ENCODE measurements around the gene CMTR1.
"Not testable (repeated sequence)": the region's sequence is repeated elsewhere in the genome, so short reads cannot be mapped to it uniquely, and the experiment has no call there.

The CMTR1 gene

GRCh38 chr6:37496951-37497885 lies 64.2 kb downstream of the CMTR1 start:
- no peaks in the 10 kb centered on the region for H3K27me3 Mint-ChIP-seq
- no peaks in the 10 kb centered on the region for H3K9me3 Mint-ChIP-seq
- H3K36me3 Mint-ChIP-seq (ENCODE audit: low read depth), result peaks cover 9% of the 10 kb centered on the region
- H3K4me3 Mint-ChIP-seq, result no peak overlapping the region
- H3K4me1 Mint-ChIP-seq (ENCODE audit: low read depth), result peaks cover 23% of the 10 kb centered on the region
- no peak overlapping the region for H3K27ac Mint-ChIP-seq
- intact Hi-C loops (cut with micrococcal nuclease), result no loop called here

DNA sequence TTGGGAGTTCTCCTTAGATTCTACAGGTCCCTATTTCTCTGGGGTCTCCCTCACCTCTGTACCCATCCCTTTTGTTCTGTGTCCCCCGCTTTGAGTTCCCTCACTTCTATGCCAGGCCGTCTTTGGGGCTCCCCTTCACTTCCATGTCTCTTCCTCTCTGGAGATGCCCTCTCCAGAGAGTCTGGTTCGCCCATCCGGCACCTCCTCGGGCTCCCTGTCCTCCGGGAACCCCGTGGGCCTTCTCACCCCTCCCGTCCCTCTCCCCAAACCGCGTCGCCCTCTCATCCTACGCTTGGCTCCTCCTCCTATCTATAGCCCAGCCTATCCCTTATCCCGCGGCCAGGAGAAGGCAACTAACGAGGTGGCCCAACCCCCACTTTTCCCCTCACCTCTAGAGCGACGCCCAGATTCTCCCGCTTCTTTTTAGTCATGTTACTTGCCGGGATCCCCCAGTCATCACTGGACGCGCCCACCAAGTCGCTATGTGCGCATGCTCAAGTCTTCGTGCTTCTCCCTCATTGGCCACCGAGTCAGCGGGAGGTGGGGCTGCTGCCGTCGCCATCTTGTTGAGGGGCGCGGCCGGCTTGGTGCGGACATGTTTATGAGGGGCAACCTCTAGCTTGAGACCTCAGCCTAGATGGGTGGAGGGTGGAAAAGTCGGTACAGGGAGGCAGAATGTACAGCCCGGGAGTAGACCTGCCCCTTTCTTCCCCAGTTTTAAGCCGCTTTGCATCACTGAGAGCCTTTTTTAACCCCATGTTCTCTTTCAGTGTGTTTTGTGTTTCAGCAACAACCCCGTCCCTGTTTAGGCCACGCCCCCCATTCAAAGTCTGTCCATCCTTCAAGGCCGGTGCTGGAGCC lies 66.6 kb downstream of the CMTR1 start, which contains the start of gene CCDC167:
CCDC167 (minus strand) TSS at position 461 of the 861 bp plus-strand sequence; CDS start at position 431, 30 bp downstream.
- peak within 1 kb of the TSS; percentile 98 for H3K4me3 Mint-ChIP-seq
- H3K4me1 Mint-ChIP-seq (ENCODE audit: low read depth), result peaks cover 39% of the 10 kb centered on the region
- peaks cover 9% of the 10 kb centered on the region for H3K36me3 Mint-ChIP-seq (ENCODE audit: low read depth)
- intact Hi-C loops (cut with micrococcal nuclease), result no loop called here
- H3K27ac Mint-ChIP-seq, result peak within 1 kb of the TSS; percentile 91
- no peaks in the 10 kb centered on the region for H3K9me3 Mint-ChIP-seq
- peaks cover 5% of the 10 kb centered on the region for H3K27me3 Mint-ChIP-seq

GRCh38 chr6:37500294-37500608 lies 67.2 kb downstream of the CMTR1 start:
- Mint-ChIP-seq H3K9me3 (no peaks in the 10 kb centered on the region), H3K4me1 (ENCODE audit: low read depth) (peaks cover 39% of the 10 kb centered on the region), H3K4me3 (peak overlapping the region; percentile 98), H3K27me3 (peaks cover 8% of the 10 kb centered on the region), H3K36me3 (ENCODE audit: low read depth) (peaks cover 9% of the 10 kb centered on the region), H3K27ac (no peak overlapping the region)
- intact Hi-C loops (cut with micrococcal nuclease), result no loop called here

DNA sequence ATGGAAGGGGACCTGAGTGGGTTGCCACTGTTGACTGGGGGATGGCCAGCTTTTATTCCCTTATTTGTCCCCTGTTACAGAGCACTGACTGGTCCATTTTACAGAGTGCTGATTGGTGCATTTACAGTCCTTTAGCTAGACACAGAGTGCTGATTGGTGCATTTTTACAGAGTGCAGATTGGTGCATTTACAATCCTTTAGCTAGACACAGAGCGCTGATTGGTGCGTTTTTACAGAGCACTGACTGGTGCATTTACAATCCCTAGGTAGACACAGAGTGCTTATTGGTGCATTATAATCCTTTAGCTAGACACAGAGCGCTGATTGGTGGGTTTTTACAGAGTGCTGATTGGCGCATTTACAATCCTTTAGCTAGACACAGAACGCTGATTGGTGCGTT lies 67.9 kb downstream of the CMTR1 start:
- peaks cover 12% of the 10 kb centered on the region for H3K27me3 Mint-ChIP-seq
- H3K27ac Mint-ChIP-seq; intact Hi-C loops (cut with micrococcal nuclease); H3K9me3 Mint-ChIP-seq; H3K36me3 Mint-ChIP-seq (ENCODE audit: low read depth); H3K4me3 Mint-ChIP-seq: not testable (repeated sequence)
- H3K4me1 Mint-ChIP-seq (ENCODE audit: low read depth), result peaks cover 39% of the 10 kb centered on the region

- no peaks in the 10 kb centered on the region for H3K9me3 Mint-ChIP-seq
- intact Hi-C loops (cut with micrococcal nuclease), result no loop called here
- peak overlapping the region; percentile 13 for H3K27ac Mint-ChIP-seq
- H3K4me3 Mint-ChIP-seq, result no peak overlapping the region
- peaks cover 39% of the 10 kb centered on the region for H3K4me1 Mint-ChIP-seq (ENCODE audit: low read depth)
- H3K36me3 Mint-ChIP-seq (ENCODE audit: low read depth), result peaks cover 9% of the 10 kb centered on the region
- peaks cover 12% of the 10 kb centered on the region for H3K27me3 Mint-ChIP-seq
Measured at GRCh38 chr6:37501632-37502491, 68.8 kb downstream of the CMTR1 start.

DNA sequence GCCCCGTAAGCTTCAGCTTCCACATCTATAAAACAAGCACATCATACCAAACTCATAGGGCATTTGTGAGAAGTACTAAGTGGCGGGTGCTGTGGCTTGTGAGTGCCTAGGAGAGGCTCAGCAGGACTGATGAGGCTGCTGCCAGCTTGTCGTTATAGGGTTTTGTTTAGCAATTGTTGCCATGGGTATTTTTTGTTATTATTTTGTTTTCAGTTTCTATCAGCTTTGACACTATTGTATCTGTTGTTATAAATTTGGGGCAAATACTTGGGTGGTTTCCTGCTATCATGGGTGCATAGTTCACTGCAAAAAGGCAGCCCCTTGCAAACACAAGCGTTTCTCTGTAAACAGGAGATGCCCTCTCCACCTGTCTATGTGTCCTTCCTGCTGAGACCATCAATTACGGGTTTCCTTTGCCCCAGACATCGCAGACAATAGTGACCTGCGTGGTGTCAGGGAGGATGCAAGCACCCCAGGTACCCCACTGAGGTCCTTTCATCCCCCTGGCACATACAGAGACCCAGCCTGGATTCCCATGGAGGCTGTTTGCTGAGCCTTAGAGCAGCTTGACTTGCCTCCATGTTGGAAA lies 69.8 kb downstream of the CMTR1 start:
- intact Hi-C loops (cut with micrococcal nuclease), result no loop called here
- no peaks in the 10 kb centered on the region for H3K9me3 Mint-ChIP-seq
- H3K4me1 Mint-ChIP-seq (ENCODE audit: low read depth), result peaks cover 39% of the 10 kb centered on the region
- H3K27me3 Mint-ChIP-seq, result peaks cover 12% of the 10 kb centered on the region
- peak overlapping the region; percentile 13 for H3K27ac Mint-ChIP-seq
- peaks cover 9% of the 10 kb centered on the region for H3K36me3 Mint-ChIP-seq (ENCODE audit: low read depth)
- no peak overlapping the region for H3K4me3 Mint-ChIP-seq

- H3K27me3 Mint-ChIP-seq, result peaks cover 14% of the 10 kb centered on the region
- intact Hi-C loops (cut with micrococcal nuclease), result no loop called here
- H3K9me3 Mint-ChIP-seq, result no peaks in the 10 kb centered on the region
- H3K36me3 Mint-ChIP-seq (ENCODE audit: low read depth), result peaks cover 9% of the 10 kb centered on the region
- H3K4me3 Mint-ChIP-seq, result no peak overlapping the region
- H3K27ac Mint-ChIP-seq, result no peak overlapping the region
- H3K4me1 Mint-ChIP-seq (ENCODE audit: low read depth), result peaks cover 39% of the 10 kb centered on the region
Measured at GRCh38 chr6:37503309-37503965, 70.4 kb downstream of the CMTR1 start.

DNA sequence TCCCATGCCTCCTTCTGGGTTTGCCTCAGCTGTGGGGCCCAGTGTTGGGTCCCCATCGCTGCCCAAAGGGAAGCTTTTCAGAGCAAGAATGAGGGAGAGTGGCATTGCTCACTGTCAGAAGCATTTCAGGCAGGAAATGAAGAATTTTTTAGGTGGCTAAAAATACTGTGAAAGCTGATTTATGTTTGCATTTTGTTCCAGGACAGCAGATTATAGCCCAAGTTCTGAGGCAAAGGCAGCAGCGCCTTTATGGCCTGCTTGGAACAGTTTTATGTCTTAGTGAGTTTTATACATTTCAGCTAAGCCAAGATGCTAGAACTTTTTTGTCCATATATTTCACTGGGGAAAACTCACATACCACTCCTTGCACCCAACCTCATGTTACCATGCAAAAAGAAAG lies 71.0 kb downstream of the CMTR1 start:
- H3K9me3 Mint-ChIP-seq, result no peaks in the 10 kb centered on the region

DNA sequence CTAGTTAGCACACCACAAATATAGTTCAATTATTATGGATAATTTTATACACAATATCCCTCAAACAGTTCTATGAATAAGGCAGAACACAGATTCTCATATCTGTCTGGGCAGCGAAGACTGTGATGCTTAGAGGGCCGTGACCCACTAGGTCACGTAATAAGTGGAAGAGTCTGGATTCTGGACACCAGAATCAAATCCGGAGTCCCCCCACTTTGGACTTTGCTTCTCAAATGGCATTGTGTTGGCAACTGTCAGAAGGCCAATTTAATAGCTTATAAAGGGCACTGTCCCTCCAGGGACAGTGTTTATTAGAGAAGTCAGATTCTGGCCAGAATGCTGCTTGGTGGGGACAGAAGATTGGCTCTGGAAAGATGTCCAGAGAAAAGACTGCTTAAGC lies 73.5 kb downstream of the CMTR1 start:
- no peaks in the 10 kb centered on the region for H3K9me3 Mint-ChIP-seq
- H3K27ac Mint-ChIP-seq, result no peak overlapping the region
- peaks cover 22% of the 10 kb centered on the region for H3K4me1 Mint-ChIP-seq (ENCODE audit: low read depth)
- no peak overlapping the region for H3K4me3 Mint-ChIP-seq
- H3K36me3 Mint-ChIP-seq (ENCODE audit: low read depth), result no peaks in the 10 kb centered on the region
- H3K27me3 Mint-ChIP-seq, result peaks cover 20% of the 10 kb centered on the region
- intact Hi-C loops (cut with micrococcal nuclease), result no loop called here

More for the DNA sequence above, 71.0 kb downstream of the CMTR1 start:
- peaks cover 35% of the 10 kb centered on the region for H3K4me1 Mint-ChIP-seq (ENCODE audit: low read depth)
- peaks cover 9% of the 10 kb centered on the region for H3K36me3 Mint-ChIP-seq (ENCODE audit: low read depth)
- no peak overlapping the region for H3K27ac Mint-ChIP-seq
- intact Hi-C loops (cut with micrococcal nuclease), result no loop called here
- H3K4me3 Mint-ChIP-seq, result no peak overlapping the region
- H3K27me3 Mint-ChIP-seq, result peaks cover 14% of the 10 kb centered on the region

DNA sequence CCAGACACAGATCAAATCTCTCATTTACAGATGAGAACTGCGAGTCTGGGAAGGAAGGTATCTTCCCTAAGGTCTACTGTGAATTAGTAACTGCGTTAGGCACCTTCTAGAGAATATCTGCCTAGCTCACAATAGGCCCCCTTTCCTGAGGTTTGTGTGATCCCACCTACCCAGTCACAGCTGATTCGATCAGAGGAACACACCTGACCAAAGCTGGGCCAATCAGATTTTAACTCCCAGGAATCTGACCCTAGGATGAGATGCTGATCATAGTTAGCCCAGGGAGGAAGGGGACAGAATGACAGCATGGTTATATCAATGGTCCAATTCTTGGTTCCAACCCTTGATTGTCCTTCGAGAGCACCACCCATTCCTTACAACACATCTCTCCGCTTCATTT lies 74.1 kb downstream of the CMTR1 start:
- H3K4me3 Mint-ChIP-seq, result no peak overlapping the region
- H3K27ac Mint-ChIP-seq, result no peak overlapping the region

DNA sequence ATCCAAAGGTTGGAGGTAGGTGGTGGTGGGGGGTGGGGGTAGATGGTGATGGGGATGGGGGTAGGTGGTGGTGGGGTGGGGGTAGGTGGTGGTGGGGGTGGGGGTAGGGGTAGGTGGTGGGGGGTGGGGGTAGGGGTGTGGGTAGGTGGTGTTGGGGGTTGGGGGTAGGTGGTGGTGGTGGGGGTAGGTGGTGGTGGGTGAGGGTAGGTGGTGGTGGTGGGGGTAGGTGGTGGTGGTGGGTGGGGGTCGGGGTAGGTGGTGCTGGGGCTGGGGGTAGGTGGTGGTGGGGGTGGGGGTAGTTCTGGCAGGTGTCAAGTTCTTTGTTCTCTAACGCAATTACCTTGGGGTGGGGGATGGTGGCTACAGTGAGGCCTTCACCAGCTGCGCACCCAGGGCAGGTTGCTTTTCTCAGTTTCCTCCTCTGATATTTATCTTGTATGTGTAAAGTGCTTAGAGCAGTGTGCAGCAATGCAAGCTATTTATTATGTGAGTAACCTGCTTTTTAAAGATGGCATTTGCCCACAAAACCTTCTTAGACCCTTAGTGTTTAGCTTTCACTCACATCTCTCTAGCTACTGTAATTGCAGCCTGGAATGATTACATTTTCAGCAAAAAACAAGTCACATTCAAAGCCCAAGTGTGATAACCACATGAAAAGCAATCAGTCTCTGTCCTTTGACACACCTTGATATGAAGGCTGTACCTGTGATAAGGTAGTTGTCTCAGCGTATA lies 74.8 kb downstream of the CMTR1 start:
- intact Hi-C loops (cut with micrococcal nuclease), result no loop called here
- no peaks in the 10 kb centered on the region for H3K9me3 Mint-ChIP-seq
- peaks cover 13% of the 10 kb centered on the region for H3K4me1 Mint-ChIP-seq (ENCODE audit: low read depth)
- no peak overlapping the region for H3K4me3 Mint-ChIP-seq
- no peak overlapping the region for H3K27ac Mint-ChIP-seq
- H3K27me3 Mint-ChIP-seq, result peaks cover 32% of the 10 kb centered on the region
- H3K36me3 Mint-ChIP-seq (ENCODE audit: low read depth), result no peaks in the 10 kb centered on the region

More for the DNA sequence above, 74.1 kb downstream of the CMTR1 start:
- H3K9me3 Mint-ChIP-seq, result no peaks in the 10 kb centered on the region
- H3K4me1 Mint-ChIP-seq (ENCODE audit: low read depth), result peaks cover 18% of the 10 kb centered on the region
- no peaks in the 10 kb centered on the region for H3K36me3 Mint-ChIP-seq (ENCODE audit: low read depth)
- intact Hi-C loops (cut with micrococcal nuclease), result no loop called here
- H3K27me3 Mint-ChIP-seq, result peaks cover 26% of the 10 kb centered on the region

DNA sequence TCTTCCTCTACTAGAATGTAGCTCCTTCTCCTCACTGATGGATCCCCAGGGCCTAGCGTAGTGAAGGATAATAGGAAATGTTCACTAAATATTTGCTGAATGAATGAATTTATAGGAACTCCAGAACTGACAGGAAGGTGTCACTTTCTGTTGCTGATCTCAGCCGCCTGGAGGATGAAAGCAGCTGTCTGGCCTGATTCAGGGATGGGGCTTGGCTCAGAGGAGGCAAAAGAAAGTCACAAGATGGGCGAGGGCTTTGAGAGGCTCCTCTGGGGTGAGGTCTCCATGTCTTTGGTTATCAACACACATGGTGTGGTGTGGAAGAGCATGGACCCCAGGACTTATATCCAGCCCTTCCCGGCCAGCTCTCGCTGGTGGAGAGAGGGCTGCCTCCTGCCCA lies 78.2 kb downstream of the CMTR1 start:
- no peaks in the 10 kb centered on the region for H3K36me3 Mint-ChIP-seq (ENCODE audit: low read depth)
- no peak overlapping the region for H3K4me3 Mint-ChIP-seq
- peaks cover 47% of the 10 kb centered on the region for H3K27me3 Mint-ChIP-seq
- no peaks in the 10 kb centered on the region for H3K9me3 Mint-ChIP-seq
- intact Hi-C loops (cut with micrococcal nuclease), result no loop called here
- peaks cover 6% of the 10 kb centered on the region for H3K4me1 Mint-ChIP-seq (ENCODE audit: low read depth)
- no peak overlapping the region for H3K27ac Mint-ChIP-seq

Measured in dendritic cell treated with granulocyte-macrophage colony-stimulating factor and Interleukin-4, amounts not matched to agents 40 ng/mL and 50 ng/mL, for 4 days (primary cell).